GM23338 (cell line): ENCODE measurements around the gene ZNF317. TPM values are rescaled to one million over a fixed set of nuclear protein-coding genes. Genes with fewer than 3 reads are reported as not detected.

Source experiments
- ATAC-seq: fragments of 200-7000 bp; cut with Tn5 transposase; 3 replicates; pipeline ENCODE4 v1.9.1; 2020
- DNase-seq: peaks from one replicate; pipeline ENCODE4 v3.0.0-alpha.2; 2015; ENCODE audit warnings: low spot score
- H2AFZ ChIP-seq: fragments of 200-600 bp; sonication (generic); 2 replicates; pipeline ENCODE4 v1.8.0; 2016; ENCODE audit warnings: antibody characterized with exemption, mild to moderate bottlenecking, moderate library complexity
- H3F3A ChIP-seq: fragments of 200-600 bp; sonication (generic); replicated peaks from 2 replicates; pipeline ENCODE4 v1.8.0; 2017; ENCODE audit warnings: antibody characterized with exemption, mixed run types, low read depth
- H3K27ac ChIP-seq: fragments of 200-600 bp; sonication (generic); 2 replicates; pipeline ENCODE4 v1.6.1; 2016; ENCODE audit warnings: low read depth
- H3K27me3 ChIP-seq: fragments of 200-600 bp; sonication (generic); 2 replicates; pipeline ENCODE4 v1.8.0; 2016; ENCODE audit warnings: mild to moderate bottlenecking, mixed run types, moderate library complexity; ENCODE audit not compliant: insufficient read depth
- H3K36me3 ChIP-seq: fragments of 200-600 bp; sonication (generic); 2 replicates; pipeline ENCODE4 v1.8.0; 2016; ENCODE audit warnings: mild to moderate bottlenecking; ENCODE audit not compliant: insufficient read depth
- H3K4me1 ChIP-seq: fragments of 200-600 bp; sonication (generic); 2 replicates; pipeline ENCODE4 v1.8.0; 2016; ENCODE audit warnings: mild to moderate bottlenecking, moderate library complexity; ENCODE audit not compliant: insufficient read depth
- H3K4me2 ChIP-seq: fragments of 200-600 bp; sonication (generic); 2 replicates; pipeline ENCODE4 v1.7.1; 2017; ENCODE audit warnings: mixed run types
- H3K4me3 ChIP-seq: fragments of 200-600 bp; sonication (generic); 2 replicates; pipeline ENCODE4 v1.6.1; 2016; ENCODE audit warnings: mixed run types
- H3K79me2 ChIP-seq: fragments of 200-600 bp; sonication (generic); replicated peaks from 2 replicates; pipeline ENCODE4 v1.8.0; 2017; ENCODE audit warnings: mild to moderate bottlenecking; ENCODE audit not compliant: insufficient read depth
- H3K9me2 ChIP-seq: fragments of 200-600 bp; sonication (generic); 2 replicates; pipeline ENCODE4 v1.8.0; 2017; ENCODE audit not compliant: insufficient read depth
- H4K20me1 ChIP-seq: fragments of 200-600 bp; sonication (generic); replicated peaks from 2 replicates; pipeline ENCODE4 v1.8.0; 2017; ENCODE audit warnings: mild to moderate bottlenecking; ENCODE audit not compliant: insufficient read depth
- H3K27ac Mint-ChIP-seq: 2 replicates; pipeline ENCODE4 v1.8.0; 2020; ENCODE audit warnings: inconsistent platforms, mild to moderate bottlenecking, moderate library complexity, mixed read lengths
- H3K27me3 Mint-ChIP-seq: 3 replicates; pipeline ENCODE4 v1.8.0; 2022; ENCODE audit warnings: low read depth, mild to moderate bottlenecking, moderate library complexity, mixed read lengths, inconsistent platforms; ENCODE audit not compliant: insufficient read depth, poor library complexity
- H3K36me3 Mint-ChIP-seq: 3 replicates; pipeline ENCODE4 v1.8.0; 2021; ENCODE audit warnings: low read depth, mild to moderate bottlenecking, inconsistent platforms, moderate library complexity, mixed read lengths
- H3K4me1 Mint-ChIP-seq: 3 replicates; pipeline ENCODE4 v1.8.0; 2020; ENCODE audit warnings: mild to moderate bottlenecking, inconsistent platforms, mixed read lengths
- H3K4me3 Mint-ChIP-seq: 3 replicates; pipeline ENCODE4 v1.8.0; 2021; ENCODE audit warnings: moderate library complexity, mild to moderate bottlenecking, inconsistent platforms, mixed read lengths
- H3K9me3 Mint-ChIP-seq: 3 replicates; pipeline ENCODE4 v1.8.0; 2020; ENCODE audit warnings: moderate library complexity, mild to moderate bottlenecking, inconsistent platforms, mixed read lengths
- STAT1 ChIP-seq: IDR thresholded peaks from one replicate; pipeline ENCODE4 v1.6.1; 2016; ENCODE audit warnings: antibody characterized with exemption; ENCODE audit not compliant: unreplicated experiment
- polyA plus RNA-seq: library from polyadenylated mRNA; unstranded; fragments of >200 nt; fragmentation: Nextera tagmentation; extraction: Ambion mirVana; gene quantifications from 2 replicates; pipeline ENCODE4 v1.2.1, GENCODE V29; 2016
- total RNA-seq: library from RNA; depleted of rRNA; stranded (reverse); fragments of >200 nt; shearing (Covaris generic); gene quantifications from 2 replicates; pipeline ENCODE4 v1.2.3, GENCODE V29; 2014; rRNA removed
- TF ChIP-seq, protein P1 (sequence below), 2 experiments: fragments of 200-600 bp in 1 of 2; sonication (generic) in 1 of 2; conservative IDR thresholded peaks; 2 replicates each; pipeline versions ENCODE4 v1.5.1 to v1.6.1; 2016 to 2017; ENCODE audit warnings: antibody characterized with exemption in 2 of 2, low read depth in 2 of 2, mild to moderate bottlenecking in 2 of 2, moderate library complexity in 1 of 2

The ZNF317 gene
- total and polyA plus RNA-seq, 2 experiments from 2014 or later = 25.2 to 32.4 TPM

DNA sequence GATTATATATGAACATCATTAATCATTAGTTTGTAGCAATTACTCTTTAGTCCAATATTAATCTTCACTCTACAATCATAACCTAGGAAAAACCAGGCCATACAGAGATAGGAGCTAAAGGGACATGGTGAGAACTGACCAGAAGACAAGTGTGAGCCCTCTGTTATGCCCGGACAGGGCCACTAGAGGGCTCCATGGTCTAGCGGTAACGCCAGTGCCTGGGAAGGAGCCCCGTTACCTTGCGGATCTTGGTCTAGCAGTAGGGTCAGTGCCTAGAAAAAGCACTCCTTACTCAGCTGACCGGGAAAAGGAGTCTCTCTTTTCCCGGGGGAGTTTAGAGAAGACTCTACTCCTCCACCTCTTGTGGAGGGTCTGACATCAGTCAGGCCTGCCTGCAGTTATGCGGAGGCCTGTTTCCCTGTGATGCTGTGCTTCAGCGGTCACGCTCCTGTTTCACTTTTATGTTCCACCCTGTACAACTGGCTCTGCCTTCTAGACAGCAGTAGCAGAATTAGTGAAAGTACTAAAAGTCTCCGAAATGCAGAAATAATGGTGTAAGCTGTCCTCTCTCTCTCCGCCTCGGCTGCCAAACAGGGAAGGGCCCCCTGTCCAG, 65.4 kb downstream of the ZNF317 start:
- Histone ChIP-seq H3K4me1 (no peaks in the 10 kb centered on the region), H3K9me2 (no peaks in the 10 kb centered on the region), H3K27me3 (no peaks in the 10 kb centered on the region), H3K27ac (no peak overlapping the region), H3K79me2 (no peaks in the 10 kb centered on the region), H4K20me1 (no peaks in the 10 kb centered on the region), H3K4me2 (no peak overlapping the region), H3K4me3 (no peak overlapping the region), H3K36me3 (no peaks in the 10 kb centered on the region), H2AFZ (peak overlapping the region; percentile 83), H3F3A (no peaks in the 10 kb centered on the region)
- Mint-ChIP-seq H3K27me3 (no peaks in the 10 kb centered on the region), H3K9me3 (peaks cover 91% of the 10 kb centered on the region), H3K4me3 (no peak overlapping the region), H3K36me3 (peaks cover 14% of the 10 kb centered on the region; the same call in 2 of the 3 replicates), H3K27ac (no peak overlapping the region), H3K4me1 (no peaks in the 10 kb centered on the region)
- ATAC-seq (peak; percentile 77), DNase-seq (peak; percentile 79)
- no peak for TF ChIP-seq STAT1
- TF ChIP-seq, protein P1, sequence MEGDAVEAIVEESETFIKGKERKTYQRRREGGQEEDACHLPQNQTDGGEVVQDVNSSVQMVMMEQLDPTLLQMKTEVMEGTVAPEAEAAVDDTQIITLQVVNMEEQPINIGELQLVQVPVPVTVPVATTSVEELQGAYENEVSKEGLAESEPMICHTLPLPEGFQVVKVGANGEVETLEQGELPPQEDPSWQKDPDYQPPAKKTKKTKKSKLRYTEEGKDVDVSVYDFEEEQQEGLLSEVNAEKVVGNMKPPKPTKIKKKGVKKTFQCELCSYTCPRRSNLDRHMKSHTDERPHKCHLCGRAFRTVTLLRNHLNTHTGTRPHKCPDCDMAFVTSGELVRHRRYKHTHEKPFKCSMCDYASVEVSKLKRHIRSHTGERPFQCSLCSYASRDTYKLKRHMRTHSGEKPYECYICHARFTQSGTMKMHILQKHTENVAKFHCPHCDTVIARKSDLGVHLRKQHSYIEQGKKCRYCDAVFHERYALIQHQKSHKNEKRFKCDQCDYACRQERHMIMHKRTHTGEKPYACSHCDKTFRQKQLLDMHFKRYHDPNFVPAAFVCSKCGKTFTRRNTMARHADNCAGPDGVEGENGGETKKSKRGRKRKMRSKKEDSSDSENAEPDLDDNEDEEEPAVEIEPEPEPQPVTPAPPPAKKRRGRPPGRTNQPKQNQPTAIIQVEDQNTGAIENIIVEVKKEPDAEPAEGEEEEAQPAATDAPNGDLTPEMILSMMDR (conservative IDR thresholded peaks at IDR 0.05; ENCODE audit: low read depth in 2 of 2) = peak; percentile 77 to 82

Other genes starting within 250 kb of the ZNF317 start
- 0.16 and 0.42 TPM in 2 replicates for gene MUC16, start 130.0 kb upstream of the ZNF317 start, total RNA-seq
- 0.06 and 0.07 TPM in 2 replicates for gene MUC16, start 130.0 kb upstream of the ZNF317 start, polyA plus RNA-seq
- not detected in 2 replicates for gene OR1M1, start 53.3 kb upstream of the ZNF317 start, total RNA-seq
- gene OR1M1, start 53.3 kb upstream of the ZNF317 start, polyA plus RNA-seq = not detected in 2 replicates
- not detected in 2 replicates for gene OR7G2, start 32.9 kb upstream of the ZNF317 start, total RNA-seq
- not detected in 2 replicates for gene OR7G2, start 32.9 kb upstream of the ZNF317 start, polyA plus RNA-seq
- gene OR7G1, start 24.6 kb upstream of the ZNF317 start, total RNA-seq = not detected in 2 replicates
- not detected in 2 replicates for gene OR7G1, start 24.6 kb upstream of the ZNF317 start, polyA plus RNA-seq
- not detected in 2 replicates for gene OR7G3, start 13.4 kb upstream of the ZNF317 start, total RNA-seq
- gene OR7G3, start 13.4 kb upstream of the ZNF317 start, polyA plus RNA-seq = not detected in 2 replicates
- gene OR7D2, start 38.6 kb downstream of the ZNF317 start, total RNA-seq = not detected in 2 replicates
- not detected in 2 replicates for gene OR7D2, start 38.6 kb downstream of the ZNF317 start, polyA plus RNA-seq
- gene OR7D4, start 79.2 kb downstream of the ZNF317 start, total RNA-seq = not detected in 2 replicates
- gene OR7D4, start 79.2 kb downstream of the ZNF317 start, polyA plus RNA-seq = not detected in 2 replicates
- not detected in 2 replicates for gene OR7E24, start 110.5 kb downstream of the ZNF317 start, total RNA-seq
- gene OR7E24, start 110.5 kb downstream of the ZNF317 start, polyA plus RNA-seq = not detected in 2 replicates
- 3.3 and 11.8 TPM in 2 replicates for gene ZNF699, start 169.4 kb downstream of the ZNF317 start, total RNA-seq
- gene ZNF699, start 169.4 kb downstream of the ZNF317 start, polyA plus RNA-seq = 2.6 and 3.0 TPM in 2 replicates
- gene ZNF559, start 183.8 kb downstream of the ZNF317 start, total RNA-seq = 18.9 and 20.8 TPM in 2 replicates
- gene ZNF559, start 183.8 kb downstream of the ZNF317 start, polyA plus RNA-seq = 15.4 and 19.3 TPM in 2 replicates
- gene ZNF177, start 222.6 kb downstream of the ZNF317 start, total RNA-seq = 5.0 and 7.1 TPM in 2 replicates
- gene ZNF177, start 222.6 kb downstream of the ZNF317 start, polyA plus RNA-seq = 5.6 and 5.8 TPM in 2 replicates